Midbrain (tissue), 1 donor: ENCODE results near the gene HLA-F.

Experiments
- DNase-seq: peaks from one replicate; lab custom pipeline; 2025; lab: John Stamatoyannopoulos, UW

HLA-F gene

GRCh38 chr6:29724937-29725869 is 2.0 kb downstream of the HLA-F start:
- no peak for DNase-seq

DNA sequence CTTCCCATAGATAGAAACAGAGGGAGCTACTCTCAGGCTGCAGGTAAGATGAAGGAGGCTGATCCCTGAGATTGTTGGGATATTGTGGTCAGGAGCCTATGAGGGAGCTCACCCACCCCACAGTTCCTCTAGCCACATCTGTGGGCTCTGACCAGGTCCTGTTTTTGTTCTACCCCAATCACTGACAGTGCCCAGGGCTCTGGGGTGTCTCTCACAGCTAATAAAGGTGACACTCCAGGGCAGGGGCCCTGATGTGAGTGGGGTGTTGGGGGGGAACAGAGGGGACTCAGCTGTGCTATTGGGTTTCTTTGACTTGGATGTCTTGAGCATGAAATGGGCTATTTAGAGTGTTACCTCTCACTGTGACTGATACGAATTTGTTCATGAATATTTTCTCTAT is 2.8 kb downstream of the HLA-F start:
- no peak for DNase-seq

- DNase-seq = no peak
Observed at GRCh38 chr6:29726571-29727194, 3.4 kb downstream of the HLA-F start.

GRCh38 chr6:29727637-29728036 is 4.4 kb downstream of the HLA-F start:
- no peak for DNase-seq

DNA sequence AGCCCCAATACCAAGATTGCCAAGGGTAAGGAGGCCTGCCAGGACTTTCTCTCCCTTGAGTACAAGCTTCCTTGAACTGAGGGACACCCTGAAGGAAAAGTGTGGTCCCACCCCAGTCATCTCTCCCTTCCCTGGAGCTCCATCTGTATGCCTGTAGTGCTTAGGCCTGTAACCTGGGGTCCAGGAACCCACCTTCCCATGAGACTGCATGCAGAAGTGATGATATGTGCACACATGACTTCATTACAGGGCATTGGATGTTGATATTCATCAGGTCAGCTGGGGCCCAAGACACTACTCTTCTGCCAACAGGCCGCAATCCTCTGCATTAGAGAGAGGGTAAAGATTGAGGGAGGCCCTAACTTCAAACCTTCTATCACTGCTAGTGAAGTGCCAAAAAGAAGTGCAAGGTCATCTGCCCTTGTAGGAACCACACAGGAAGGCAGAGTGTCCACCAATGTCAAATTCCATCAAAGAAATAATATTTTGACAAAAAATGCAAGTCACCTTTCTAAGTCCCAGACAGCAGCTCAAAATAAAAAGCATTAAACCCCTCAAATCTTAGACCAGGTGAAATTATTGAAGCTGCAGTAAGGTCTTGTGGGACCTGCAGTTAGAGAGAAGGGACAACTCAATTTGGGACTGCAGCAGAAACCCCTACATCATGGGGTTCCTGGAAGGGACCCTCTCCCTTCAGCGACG is 5.1 kb downstream of the HLA-F start:
- no peak for DNase-seq

GRCh38 chr6:29728875-29729270 is 5.6 kb downstream of the HLA-F start:
- DNase-seq = no peak

DNA sequence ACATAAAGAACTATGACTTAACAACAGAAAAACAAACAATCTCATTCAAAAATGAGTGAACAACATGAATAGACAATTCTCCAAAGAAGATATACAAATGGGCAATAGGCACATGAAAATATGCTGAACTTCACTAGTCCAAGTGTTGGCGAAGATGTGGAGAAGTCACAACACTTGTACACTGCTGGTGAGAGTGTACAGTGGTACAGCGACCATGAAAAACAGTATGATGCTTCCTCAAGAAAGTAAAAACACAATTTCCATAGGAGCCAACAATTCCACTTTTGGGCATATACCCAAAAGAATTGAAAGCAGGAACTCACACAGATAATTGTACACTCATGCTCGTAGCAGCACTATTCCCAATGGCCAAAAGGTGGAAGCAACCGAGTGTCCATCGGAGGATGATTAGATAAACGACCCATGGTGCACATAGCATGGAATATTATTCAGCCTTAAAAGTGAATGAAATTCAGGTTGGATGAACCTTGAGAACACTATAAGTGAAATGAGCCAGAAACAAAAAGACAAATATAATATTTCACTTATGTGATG is 6.6 kb downstream of the HLA-F start:
- no peak for DNase-seq

DNA sequence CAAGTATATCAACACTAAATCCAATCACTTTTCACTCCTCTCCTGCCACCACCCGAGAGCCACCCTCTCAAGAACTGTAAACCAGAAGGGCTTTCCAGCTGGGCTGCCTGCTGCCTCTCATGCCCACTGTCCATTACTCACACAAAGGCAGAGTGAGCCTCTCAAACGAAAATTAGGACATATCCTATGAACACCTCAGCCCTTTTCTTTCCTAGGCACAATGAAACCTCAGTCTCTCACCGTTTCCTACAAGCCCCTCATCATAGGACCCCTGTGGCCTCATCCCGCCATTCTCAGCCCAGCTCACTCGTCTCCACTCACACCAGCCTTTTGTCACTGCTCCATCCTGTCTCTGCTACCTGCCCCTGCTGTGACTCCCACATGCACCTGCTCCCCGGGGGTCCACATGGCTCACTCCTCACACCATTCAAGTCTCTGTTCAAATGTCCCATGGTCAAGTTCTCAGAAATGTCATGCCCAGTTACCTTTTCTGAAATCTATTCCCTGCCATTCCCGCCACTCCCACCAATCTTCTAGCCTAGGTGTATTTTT is 7.4 kb downstream of the HLA-F start:
- DNase-seq = no peak

- no peak for DNase-seq
Observed at GRCh38 chr6:29731281-29731680, 8.0 kb downstream of the HLA-F start.

- no peak for DNase-seq
Observed at GRCh38 chr6:29733057-29733456, 9.8 kb downstream of the HLA-F start.

GRCh38 chr6:29734046-29735018 is 11.1 kb downstream of the HLA-F start:
- DNase-seq = no peak

DNA sequence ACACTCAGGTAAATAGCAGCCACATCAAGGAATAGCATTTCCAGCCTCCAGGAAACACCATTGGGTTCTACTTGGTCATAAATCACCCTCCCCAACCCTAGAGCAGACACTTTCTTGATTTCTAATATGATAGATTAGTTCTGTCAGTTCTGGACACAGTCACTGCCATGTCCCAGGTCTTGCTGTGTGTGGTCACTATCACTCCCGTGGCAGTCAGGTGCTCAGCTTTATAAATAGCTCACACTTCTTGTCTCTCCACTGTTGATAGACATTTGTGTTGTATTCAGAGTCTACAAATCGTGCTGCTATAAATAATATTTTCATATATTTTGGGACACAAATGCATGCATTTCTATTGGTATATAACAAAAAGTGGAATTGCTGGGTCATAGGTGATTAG is 13.3 kb downstream of the HLA-F start:
- no peak for DNase-seq

- peak; percentile 53 for DNase-seq
Observed at GRCh38 chr6:29737707-29738630, 14.7 kb downstream of the HLA-F start.

- DNase-seq = no peak
Observed at GRCh38 chr6:29739136-29739881, 16.1 kb downstream of the HLA-F start.

- DNase-seq = no peak
Observed at GRCh38 chr6:29739882-29740261, 16.6 kb downstream of the HLA-F start.

DNA sequence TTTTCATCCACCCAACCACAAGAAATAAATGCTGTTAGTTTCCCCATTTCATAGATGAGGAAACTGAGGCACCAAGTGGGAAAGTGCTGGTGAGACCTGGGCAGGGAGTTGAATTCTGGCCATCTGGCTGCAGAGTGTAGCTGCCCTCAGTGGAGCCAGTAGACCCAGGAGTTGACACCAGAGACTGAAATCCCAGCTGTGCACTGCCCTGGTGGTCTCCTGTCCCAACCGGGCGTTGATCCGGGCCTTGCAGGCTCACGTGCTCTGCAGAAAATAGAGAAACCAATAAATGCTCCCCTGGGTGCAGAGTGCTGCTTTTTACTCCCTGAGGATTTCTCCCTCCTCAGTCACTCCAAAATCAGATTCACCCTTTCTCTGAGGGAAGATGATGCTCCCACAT is 18.4 kb downstream of the HLA-F start:
- no peak for DNase-seq

- no peak for DNase-seq
Observed at GRCh38 chr6:29742127-29742526, 18.9 kb downstream of the HLA-F start.

- no peak for DNase-seq
Observed at GRCh38 chr6:29743025-29743424, 19.8 kb downstream of the HLA-F start.

DNA sequence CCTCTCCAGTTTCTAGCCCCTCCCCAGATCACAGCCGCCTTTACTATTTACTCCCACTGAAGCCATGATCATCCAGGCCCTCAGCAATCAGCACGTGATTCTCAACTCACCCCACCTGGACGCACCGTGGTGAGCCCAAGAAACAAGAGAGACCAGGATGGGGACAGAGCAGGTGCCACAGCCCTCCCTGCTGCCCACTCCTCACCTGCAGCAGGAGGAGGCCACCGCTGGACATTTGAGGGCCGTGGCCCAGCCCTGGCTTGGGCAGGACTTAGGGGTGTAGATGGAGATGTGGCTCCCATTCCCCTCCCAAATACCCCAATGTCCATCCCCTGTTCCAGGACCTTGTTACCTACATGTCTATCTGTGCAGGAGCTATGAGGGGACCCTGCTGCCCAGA is 20.3 kb downstream of the HLA-F start:
- no peak for DNase-seq
